Measurements from ENCODE around the gene PRKAR1B. TPM values are rescaled to one million over a fixed set of nuclear protein-coding genes. Genes with fewer than 3 reads are reported as not detected.

The PRKAR1B gene
- total RNA-seq, 1 experiment from 2014 or later, result 43.3 TPM

GRCh38 chr7:748446-748845 lies 21.4 kb upstream of the PRKAR1B start:
- TF ChIP-seq CTCF (conservative IDR thresholded peaks at IDR 0.05), result no peak
- H3K79me1 ChIP-seq (ENCODE audit: insufficient read depth, low read depth, low read length, poor library complexity, severe bottlenecking), result no peaks in the 10 kb centered on the region
- no peak overlapping the region for H4K8ac ChIP-seq (replicated peaks; ENCODE audit: insufficient read length, low read depth, low read length)
- Mint-ChIP-seq H3K4me3 (no peak overlapping the region), H3K27ac (peak overlapping the region; percentile 55 to 75 (median 68); a peak in 5 of 7 replicates), H3K4me1 (no peaks in the 10 kb centered on the region), H3K27me3 (ENCODE audit: low read depth) (no peaks in the 10 kb centered on the region), H3K9me3 (no peaks in the 10 kb centered on the region), H3K36me3 (ENCODE audit: insufficient read depth in 1 of 3, low read depth in 3 of 3) (peaks cover 9 to 49% (median 41%) of the 10 kb centered on the region in 3 experiments)
- H2AFZ ChIP-seq (ENCODE audit: low read length), result no peak overlapping the region
- no peak for DNase-seq
- H3K23ac ChIP-seq (ENCODE audit: insufficient read length, low read depth, low read length), result no peak overlapping the region
- no peak overlapping the region for H3K14ac ChIP-seq (ENCODE audit: insufficient read depth, low read length)
- H3K79me2 ChIP-seq (ENCODE audit: insufficient read depth, low read length), result 0 out of 2 replicates have a peak, but pooled peaks cover 3% of the 10 kb centered on the region
- no peak overlapping the region for H2BK15ac ChIP-seq (ENCODE audit: low read depth, low read length)
- H4K5ac ChIP-seq (ENCODE audit: insufficient read length, low read depth, low read length), result no peak overlapping the region
- H2BK12ac ChIP-seq (ENCODE audit: insufficient read length, low read depth, low read length), result no peak overlapping the region
- H3K18ac ChIP-seq (ENCODE audit: insufficient read length, low read depth, low read length), result no peak overlapping the region
- H4K91ac ChIP-seq (ENCODE audit: insufficient read length, low read depth, low read length), result no peak overlapping the region
- no peak overlapping the region for H3K9ac ChIP-seq (ENCODE audit: extremely low read depth, insufficient read length, low read length)
- H3K4ac ChIP-seq (ENCODE audit: low read depth, low read length), result no peak overlapping the region
- no peaks in the 10 kb centered on the region for H3K27me3 ChIP-seq (ENCODE audit: insufficient read depth, low read length)
- H2BK20ac ChIP-seq (ENCODE audit: low read depth, low read length, poor library complexity, severe bottlenecking), result no peak overlapping the region
- H3K4me2 ChIP-seq (ENCODE audit: insufficient read depth, insufficient read length, low read length), result no peak overlapping the region
- no peaks in the 10 kb centered on the region for H3K4me1 ChIP-seq (ENCODE audit: insufficient read depth, low read length)
- H2BK120ac ChIP-seq (ENCODE audit: low read depth, low read length, poor library complexity, severe bottlenecking), result no peak overlapping the region
- no peak overlapping the region for H3K56ac ChIP-seq (ENCODE audit: insufficient read length, low read depth, low read length)
- H3K27ac ChIP-seq (ENCODE audit: insufficient read length, low read depth, low read length), result no peak overlapping the region
- no peak overlapping the region for H2BK5ac ChIP-seq (ENCODE audit: insufficient read length, low read length)
- no peak overlapping the region for H2AK5ac ChIP-seq (ENCODE audit: insufficient read length, low read length)
- no peaks in the 10 kb centered on the region for H3K23me2 ChIP-seq (ENCODE audit: insufficient read length, low read depth, low read length, poor library complexity, severe bottlenecking)
- H3T11ph ChIP-seq (ENCODE audit: low read length), result no peak overlapping the region
- H3K9me3 ChIP-seq (ENCODE audit: control insufficient read depth, low read depth, low read length), result no peaks in the 10 kb centered on the region
- peaks cover 2% of the 10 kb centered on the region for H4K20me1 ChIP-seq (ENCODE audit: control insufficient read depth, insufficient read depth, insufficient read length)
- no CpG with 5 or more reads among the region's 15 CpGs for WGBS (ENCODE audit: extremely low coverage, insufficient read length, low lambda C conversion rate)
